ENCODE data around the gene ANKS1B.

ANKS1B gene

DNA sequence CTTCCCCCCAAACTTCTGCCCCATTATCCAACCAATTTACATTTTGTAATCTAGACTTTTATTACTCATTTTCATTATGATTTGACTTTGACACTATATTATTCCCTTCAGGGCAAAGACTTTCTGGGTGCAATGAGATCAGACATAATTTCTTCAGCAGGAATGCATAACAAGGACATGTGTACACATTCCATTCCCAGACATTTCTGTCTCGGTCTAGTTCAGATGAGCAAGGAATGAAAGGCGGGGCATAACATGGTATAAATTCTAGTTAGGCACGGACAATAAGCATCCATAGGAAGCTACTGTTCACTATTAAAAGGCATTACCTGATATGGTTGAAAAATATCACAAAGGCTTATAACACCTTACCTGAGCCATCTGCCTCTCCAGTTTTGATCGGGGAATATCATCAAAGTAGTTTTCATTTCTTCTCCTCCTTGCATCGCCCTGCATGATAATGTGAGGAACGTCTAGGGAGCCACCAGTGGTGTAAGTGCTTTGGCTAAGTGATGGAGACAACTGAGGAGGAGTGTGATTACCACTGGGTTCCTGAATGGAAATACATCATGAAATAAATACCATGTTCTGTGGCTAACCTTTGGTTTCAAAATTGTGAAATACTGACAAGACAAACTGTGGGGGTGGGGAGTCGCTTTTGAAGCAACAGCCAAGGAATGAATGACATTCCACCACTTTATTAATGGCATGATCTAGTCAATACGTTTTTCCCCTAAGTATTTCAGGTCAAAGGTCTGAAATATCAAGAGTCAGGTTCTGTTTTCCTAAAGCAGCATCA lies 1155.7 kb downstream of the ANKS1B start:
- peak; percentile 22 for DNase-seq (ENCODE audit: low read depth)
- TF ChIP-seq, protein P1, sequence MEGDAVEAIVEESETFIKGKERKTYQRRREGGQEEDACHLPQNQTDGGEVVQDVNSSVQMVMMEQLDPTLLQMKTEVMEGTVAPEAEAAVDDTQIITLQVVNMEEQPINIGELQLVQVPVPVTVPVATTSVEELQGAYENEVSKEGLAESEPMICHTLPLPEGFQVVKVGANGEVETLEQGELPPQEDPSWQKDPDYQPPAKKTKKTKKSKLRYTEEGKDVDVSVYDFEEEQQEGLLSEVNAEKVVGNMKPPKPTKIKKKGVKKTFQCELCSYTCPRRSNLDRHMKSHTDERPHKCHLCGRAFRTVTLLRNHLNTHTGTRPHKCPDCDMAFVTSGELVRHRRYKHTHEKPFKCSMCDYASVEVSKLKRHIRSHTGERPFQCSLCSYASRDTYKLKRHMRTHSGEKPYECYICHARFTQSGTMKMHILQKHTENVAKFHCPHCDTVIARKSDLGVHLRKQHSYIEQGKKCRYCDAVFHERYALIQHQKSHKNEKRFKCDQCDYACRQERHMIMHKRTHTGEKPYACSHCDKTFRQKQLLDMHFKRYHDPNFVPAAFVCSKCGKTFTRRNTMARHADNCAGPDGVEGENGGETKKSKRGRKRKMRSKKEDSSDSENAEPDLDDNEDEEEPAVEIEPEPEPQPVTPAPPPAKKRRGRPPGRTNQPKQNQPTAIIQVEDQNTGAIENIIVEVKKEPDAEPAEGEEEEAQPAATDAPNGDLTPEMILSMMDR (conservative IDR thresholded peaks at IDR 0.05; ENCODE audit: low read depth, low read length), result no peak
- no peak overlapping the region for H3K4me3 ChIP-seq (ENCODE audit: low read depth, low read length)

GRCh38 chr12:98823012-98823411 lies 1161.7 kb downstream of the ANKS1B start:
- H3K4me3 ChIP-seq (ENCODE audit: low read depth, low read length), result no peak overlapping the region
- no peak for DNase-seq (ENCODE audit: low read depth)
- TF ChIP-seq, protein P1 (conservative IDR thresholded peaks at IDR 0.05; ENCODE audit: low read depth, low read length), result no peak

DNA sequence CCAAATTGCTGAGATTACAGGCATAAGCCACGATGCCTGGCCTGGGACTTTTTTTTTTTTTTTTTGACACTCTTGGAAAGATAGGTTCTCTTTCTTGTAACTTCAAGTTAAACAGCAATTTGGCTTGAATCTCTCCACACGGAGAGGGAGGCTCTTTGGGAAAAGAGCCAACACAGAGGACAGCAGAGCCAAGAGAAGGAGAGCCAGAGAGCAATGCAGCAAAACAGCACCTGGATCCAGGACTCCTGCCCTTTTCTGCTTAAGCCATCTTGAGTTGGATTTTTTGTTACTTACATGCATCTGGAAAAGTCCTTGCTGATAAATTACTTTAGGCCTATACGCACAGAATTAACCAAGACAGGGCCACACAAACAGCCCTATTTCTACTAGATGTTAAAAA lies 1162.9 kb downstream of the ANKS1B start:
- TF ChIP-seq, protein P1 (conservative IDR thresholded peaks at IDR 0.05; ENCODE audit: low read depth, low read length), result no peak
- no peak overlapping the region for H3K4me3 ChIP-seq (ENCODE audit: low read depth, low read length)
- DNase-seq (ENCODE audit: low read depth), result peak; percentile 10

- H3K4me3 ChIP-seq (ENCODE audit: low read depth, low read length), result no peak overlapping the region
- DNase-seq (ENCODE audit: low read depth), result no peak
- TF ChIP-seq, protein P1 (conservative IDR thresholded peaks at IDR 0.05; ENCODE audit: low read depth, low read length), result no peak
Measured at GRCh38 chr12:98821232-98821631, 1163.5 kb downstream of the ANKS1B start.

- TF ChIP-seq, protein P1 (conservative IDR thresholded peaks at IDR 0.05; ENCODE audit: low read depth, low read length), result no peak
- peak; percentile 10 for DNase-seq (ENCODE audit: low read depth)
- no peak overlapping the region for H3K4me3 ChIP-seq (ENCODE audit: low read depth, low read length)
Measured at GRCh38 chr12:98819821-98820404, 1164.8 kb downstream of the ANKS1B start.

GRCh38 chr12:98819071-98819470 lies 1165.7 kb downstream of the ANKS1B start:
- no peak for DNase-seq (ENCODE audit: low read depth)
- TF ChIP-seq, protein P1 (conservative IDR thresholded peaks at IDR 0.05; ENCODE audit: low read depth, low read length), result no peak

DNA sequence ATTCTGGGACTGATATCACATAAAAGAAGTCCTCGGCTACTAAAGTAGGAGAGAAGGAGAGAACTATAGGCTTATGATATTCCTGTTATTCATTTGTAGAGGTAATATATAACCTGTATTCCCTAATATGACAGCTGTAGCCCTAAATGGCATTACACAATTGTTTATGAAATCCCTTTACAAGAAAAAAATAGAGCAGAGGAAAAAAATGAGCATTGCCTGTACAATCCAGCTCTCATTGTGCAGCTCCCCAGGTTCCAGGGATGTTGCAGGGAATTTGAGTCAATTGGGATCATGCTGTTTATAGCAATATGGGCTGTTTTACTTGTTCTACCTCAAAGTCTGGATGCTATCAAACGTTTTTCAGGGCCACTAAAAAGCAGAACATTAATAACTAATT lies 1166.5 kb downstream of the ANKS1B start:
- TF ChIP-seq, protein P1 (conservative IDR thresholded peaks at IDR 0.05; ENCODE audit: low read depth, low read length), result no peak

More at GRCh38 chr12:98819071-98819470, 1165.7 kb downstream of the ANKS1B start:
- H3K4me3 ChIP-seq (ENCODE audit: low read depth, low read length), result no peak overlapping the region

More for the DNA sequence above, 1166.5 kb downstream of the ANKS1B start:
- no peak overlapping the region for H3K4me3 ChIP-seq (ENCODE audit: low read depth, low read length)
- no peak for DNase-seq (ENCODE audit: low read depth)

All from choroid plexus epithelial cell (primary cell).